Spleen (tissue), 11 donors: ENCODE data around the gene CNTNAP3. TPM values are rescaled to one million over a fixed set of nuclear protein-coding genes. Genes with fewer than 3 reads are reported as not detected.
"Not testable (repeated sequence)": the region's sequence is repeated elsewhere in the genome, so short reads cannot be mapped to it uniquely, and the experiment has no call there.

ENCODE experiments used
- DNase-seq: peaks from one replicate; pipeline ENCODE4 v3.0.0-alpha.2; 2020
- H3K27ac ChIP-seq, 8 donors: fragments of 200-600 bp; sonication (generic) in 7 of 8; 1 replicate in 4 of 8; 2 replicates in 4 of 8; pipeline versions ENCODE4 v1.5.0 to v1.8.0; 2016 to 2021; ENCODE audit warnings: inconsistent platforms in 4 of 8, mild to moderate bottlenecking in 4 of 8, moderate library complexity in 1 of 8
- H3K27me3 ChIP-seq, 7 donors: fragments of 200-600 bp; sonication (generic) in 6 of 7; replicated peaks in 1 of 7; 1 replicate in 4 of 7; 2 replicates in 3 of 7; pipeline versions ENCODE4 v1.5.0 to v1.8.0; 2016 to 2021; ENCODE audit warnings: inconsistent platforms in 3 of 7, mild to moderate bottlenecking in 1 of 7
- H3K36me3 ChIP-seq, 6 donors: fragments of 200-600 bp; sonication (generic) in 5 of 6; 1 replicate in 4 of 6; 2 replicates in 2 of 6; pipeline versions ENCODE4 v1.5.0 to v1.8.0; 2016 to 2021; ENCODE audit warnings: inconsistent platforms in 2 of 6
- H3K4me1 ChIP-seq, 6 donors: fragments of 200-600 bp; sonication (generic) in 5 of 6; 1 replicate in 3 of 6; 2 replicates in 3 of 6; pipeline versions ENCODE4 v1.5.0 to v1.8.0; 2016 to 2021; ENCODE audit warnings: inconsistent platforms in 3 of 6
- H3K4me3 ChIP-seq, 8 donors: fragments of 200-600 bp; sonication (generic) in 7 of 8; 1 replicate in 4 of 8; 2 replicates in 4 of 8; pipeline versions ENCODE4 v1.5.0 to v1.8.0; 2016 to 2021; ENCODE audit warnings: inconsistent platforms in 4 of 8, mild to moderate bottlenecking in 4 of 8, moderate library complexity in 2 of 8
- H3K9me3 ChIP-seq, 8 donors: fragments of 200-600 bp; sonication (generic) in 7 of 8; 1 replicate in 4 of 8; 2 replicates in 4 of 8; pipeline versions ENCODE4 v1.5.0 to v1.8.0; 2016 to 2021; ENCODE audit warnings: inconsistent platforms in 4 of 8
- WGBS, 5 donors: extraction: QIAGEN DNeasy Blood & Tissue Kit in 3 of 5; methylation state at CpG; one replicate each; pipeline versions ENCODE4 v1.1.5 to v1.1.7; 2013 to 2018; 5-methylcytosine and 5-hydroxymethylcytosine counted together
- intact Hi-C: fragments of 100-400 bp; cut with DNase I; formaldehyde crosslinking; loops from one replicate; pipeline ENCODE4 v1.15.0; 2023; ENCODE audit warnings: low total_unique reads
- polyA plus RNA-seq, 3 donors: library from polyadenylated mRNA; stranded (reverse); fragments of 200-250 nt; gene quantifications; one replicate each; pipeline ENCODE4 v1.2.1, GENCODE V29; 2013
- small RNA-seq, 4 donors: library from RNA; depleted of rRNA; stranded (forward); fragments of <200 nt; gene quantifications; one replicate each; pipeline ENCODE3, GENCODE V24; 2016
- total RNA-seq, 7 donors: library from RNA; depleted of rRNA in 3 of 7; stranded (reverse); fragments of >200 nt in 3 of 7; fragmentation: NEBNext Ultra II Directional in 4 of 7; extraction: Animal tissue kit (Norgen Biotek cat#: 25700) in 4 of 7; gene quantifications; one replicate each; pipeline versions ENCODE4 v1.1.0 to v1.2.1, GENCODE V29; 2016 to 2021
- donor health status: healthy with polysubstance abuse.
- donor health status: DM: no; HTN: no; CAD: no; lungs with moderate emphysema.
- donor health status: DM: no; HTN: no; CAD: no.
- donor health status: Bipolar disorder and iron deficiency.
- donor health status: healthy.
- donor health status: DM: no; HTN: no; CAD: no.
- donor health status: DM: yes; HTN: yes; CAD: no.

CNTNAP3 gene
- total and polyA plus RNA-seq, 10 donors, result 0.09 to 22.1 (median 11.7) TPM

- DNase-seq, H3K4me3 ChIP-seq, intact Hi-C loops, H3K4me1 ChIP-seq, H3K27me3 ChIP-seq, H3K9me3 ChIP-seq, H3K36me3 ChIP-seq, H3K27ac ChIP-seq: not testable (repeated sequence)
- 83 to 90% (median 86%) methylated on average over 2 of the region's 2 CpGs for WGBS, 5 donors
These were observed 254.1 kb downstream of the CNTNAP3 start for GRCh38 chr9:39033849-39034248.

GRCh38 chr9:39030204-39031019 is 257.6 kb downstream of the CNTNAP3 start:
- intact Hi-C loops, H3K9me3 ChIP-seq, H3K27ac ChIP-seq, H3K4me1 ChIP-seq, H3K36me3 ChIP-seq, DNase-seq, H3K4me3 ChIP-seq, H3K27me3 ChIP-seq: not testable (repeated sequence)
- WGBS, 5 donors, result 65 to 87% (median 83%) methylated on average over 7 to 9 of the region's 11 CpGs

GRCh38 chr9:39028855-39029254 is 259.1 kb downstream of the CNTNAP3 start:
- 69 to 85% (median 77%) methylated on average over 4 to 5 of the region's 5 CpGs for WGBS, 5 donors
- H3K9me3 ChIP-seq, intact Hi-C loops, H3K27ac ChIP-seq, H3K4me3 ChIP-seq, H3K4me1 ChIP-seq, H3K36me3 ChIP-seq, DNase-seq, H3K27me3 ChIP-seq: not testable (repeated sequence)

GRCh38 chr9:39028168-39028567 is 259.8 kb downstream of the CNTNAP3 start:
- H3K36me3 ChIP-seq, intact Hi-C loops, H3K4me1 ChIP-seq, H3K27ac ChIP-seq, H3K27me3 ChIP-seq, H3K9me3 ChIP-seq, H3K4me3 ChIP-seq: not testable (repeated sequence)
- 84 to 92% (median 88%) methylated on average over 7 of the region's 7 CpGs for WGBS, 5 donors
- peak; percentile 73 for DNase-seq

- intact Hi-C loops, H3K4me3 ChIP-seq, H3K27me3 ChIP-seq, DNase-seq, H3K4me1 ChIP-seq, H3K36me3 ChIP-seq, H3K27ac ChIP-seq, H3K9me3 ChIP-seq: not testable (repeated sequence)
- WGBS, 5 donors, result 65 to 81% (median 70%) methylated on average over 4 of the region's 4 CpGs
These were observed 261.9 kb downstream of the CNTNAP3 start for GRCh38 chr9:39025911-39026588.

Small RNA genes within 50 kb of the gene (small RNA-seq; reads per million reads assigned to genes)
- gene RN7SL640P, result 0 reads per million in 4 donors

Other genes with a start within 250 kb of the CNTNAP3 start
- gene SPATA31A1, start 67.5 kb upstream of the CNTNAP3 start, total RNA-seq, result not detected
- not detected for gene SPATA31A1, start 67.5 kb upstream of the CNTNAP3 start, polyA plus RNA-seq